Retina (tissue), 1 donor: ENCODE data around the gene STAT5A.

Source experiments
- DNase-seq: peaks from one replicate; pipeline ENCODE4 v3.0.0-alpha.2; 2016

Gene STAT5A

DNA sequence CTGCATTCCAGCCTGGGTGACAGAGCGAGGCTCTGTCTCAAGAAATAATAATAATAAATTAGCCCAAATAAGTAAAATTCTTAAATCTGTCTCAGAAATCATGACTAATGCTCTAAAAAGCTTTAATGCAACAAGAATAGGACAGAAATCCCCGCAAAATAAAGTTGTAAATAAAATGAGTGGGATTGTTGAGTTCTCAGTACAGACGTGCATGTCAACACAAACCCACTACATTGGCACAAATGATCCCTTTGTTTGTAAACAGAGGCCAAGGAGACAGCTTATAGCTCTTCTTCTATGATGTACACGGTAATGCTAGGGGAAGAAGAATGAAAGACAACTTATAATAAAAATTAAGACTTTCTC is 18.1 kb upstream of the STAT5A start:
- no peak for DNase-seq

DNA sequence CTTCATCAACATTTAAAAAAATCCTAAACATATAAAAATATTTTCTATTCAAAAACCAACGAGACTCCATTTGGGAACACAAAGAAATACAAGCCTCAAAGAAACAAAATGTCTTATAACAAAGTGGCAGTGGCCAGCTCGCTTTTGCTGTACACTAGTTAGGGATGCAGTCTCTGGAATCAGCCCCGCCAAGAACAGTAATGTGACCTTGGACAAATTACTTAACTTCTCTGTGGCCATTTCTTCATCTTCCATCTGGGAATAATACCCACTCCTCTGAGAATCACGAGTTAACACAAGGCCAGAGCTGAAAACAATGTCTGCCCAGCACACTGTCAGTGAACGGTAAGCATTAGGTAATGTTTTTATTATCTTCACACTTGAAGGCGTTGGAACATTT is 17.7 kb upstream of the STAT5A start:
- DNase-seq = no peak

- DNase-seq = no peak
Observed at GRCh38 chr17:42271006-42271778, 17.1 kb upstream of the STAT5A start.

GRCh38 chr17:42271779-42272035 is 16.6 kb upstream of the STAT5A start:
- DNase-seq = no peak

GRCh38 chr17:42272162-42272907 is 16.0 kb upstream of the STAT5A start:
- no peak for DNase-seq

- DNase-seq = no peak
Observed at GRCh38 chr17:42273474-42274252, 14.6 kb upstream of the STAT5A start.

GRCh38 chr17:42274253-42274542 is 14.1 kb upstream of the STAT5A start:
- no peak for DNase-seq

DNA sequence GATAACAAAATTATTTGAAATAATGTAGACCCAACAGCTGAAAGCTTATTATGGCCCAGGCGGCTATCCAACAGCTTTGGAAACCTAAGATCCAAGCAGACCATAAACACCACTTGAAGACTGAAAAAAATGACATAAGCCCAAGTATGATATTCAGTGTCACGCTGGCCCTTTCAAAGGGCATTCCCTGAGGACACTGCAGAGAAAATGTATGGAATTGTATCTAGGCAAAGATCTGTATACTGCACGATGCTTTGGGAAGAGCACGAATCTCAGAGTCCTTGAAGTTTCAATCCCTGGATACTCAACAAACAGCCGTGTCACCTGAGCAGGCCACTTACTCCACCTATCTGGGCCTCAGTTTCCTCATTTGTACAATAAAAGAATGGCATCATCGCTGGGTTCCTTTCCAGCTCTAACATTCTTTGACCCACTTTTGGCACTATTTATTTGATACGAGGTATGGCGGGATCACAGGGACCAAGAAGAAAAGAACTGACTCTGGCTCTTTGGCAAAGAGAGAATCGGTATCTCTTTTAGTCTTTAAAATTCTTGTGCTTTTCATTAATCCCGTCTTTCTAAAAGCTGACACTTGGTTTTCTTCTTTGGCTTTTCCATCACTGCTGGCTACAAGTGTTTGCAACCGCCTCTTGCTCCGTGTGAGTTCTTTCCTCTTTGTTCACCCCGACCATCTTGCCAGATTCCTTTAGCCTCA is 13.3 kb upstream of the STAT5A start:
- DNase-seq = no peak

- DNase-seq = peak; percentile 84
Observed at GRCh38 chr17:42275527-42276358, 12.6 kb upstream of the STAT5A start.

DNA sequence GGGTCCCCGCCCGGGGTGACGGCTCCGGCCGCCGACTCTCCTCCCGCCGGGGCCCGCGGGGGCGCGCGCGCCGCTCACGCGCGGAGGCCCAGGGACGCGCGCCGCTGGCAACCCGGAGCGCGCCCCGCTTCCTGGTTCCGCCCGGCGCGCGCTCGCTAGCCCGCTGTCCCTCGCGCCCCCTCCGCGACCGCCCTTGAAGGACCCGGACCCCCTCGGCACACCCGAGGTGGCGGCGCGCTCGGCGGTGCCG is 12.0 kb upstream of the STAT5A start, which contains the start of gene STAT5B:
STAT5B (minus strand) TSS at position 33 of the 250 bp plus-strand sequence. CDS start 44,264 bp downstream, outside the sequence.
- no peak for DNase-seq

DNA sequence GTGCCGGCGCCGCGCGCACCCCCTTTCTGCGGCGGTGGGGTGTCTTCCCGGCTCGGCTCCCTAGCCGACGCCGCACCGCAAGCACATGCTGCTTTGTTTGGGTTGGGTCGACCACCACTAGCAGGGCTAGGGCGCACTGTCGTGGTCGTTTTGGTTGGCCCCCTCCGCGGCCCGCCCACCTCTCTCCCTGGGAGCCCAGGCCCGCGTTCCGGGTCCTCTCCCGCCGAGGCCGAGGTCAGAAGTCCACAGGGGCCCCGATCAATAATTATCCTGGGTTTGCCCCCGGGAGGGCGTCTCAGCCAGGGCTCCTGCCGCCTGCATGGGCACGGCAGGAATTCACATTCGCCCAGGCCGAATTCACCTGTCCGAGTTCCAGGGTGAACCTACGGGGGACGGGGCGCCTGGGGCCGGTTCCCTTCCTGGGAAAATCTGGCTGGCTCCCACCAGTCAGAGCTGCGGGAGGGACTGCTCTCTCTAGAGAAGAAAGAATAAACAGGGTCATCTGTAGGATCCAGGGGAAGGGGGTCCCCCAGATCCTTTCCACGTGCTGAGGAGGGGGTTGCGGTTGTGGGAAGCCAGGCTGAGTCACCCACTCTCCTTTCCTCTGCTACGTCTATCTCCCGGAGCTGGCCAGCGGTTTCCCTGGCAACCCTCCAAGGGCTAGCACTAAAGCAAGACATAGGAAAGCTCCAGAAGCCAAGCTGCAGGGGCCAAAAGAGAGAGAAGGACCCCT is 11.5 kb upstream of the STAT5A start:
- peak; percentile 86 for DNase-seq

- no peak for DNase-seq
Observed at GRCh38 chr17:42277342-42277712, 11.0 kb upstream of the STAT5A start.

GRCh38 chr17:42279776-42280630 is 8.3 kb upstream of the STAT5A start:
- no peak for DNase-seq

DNA sequence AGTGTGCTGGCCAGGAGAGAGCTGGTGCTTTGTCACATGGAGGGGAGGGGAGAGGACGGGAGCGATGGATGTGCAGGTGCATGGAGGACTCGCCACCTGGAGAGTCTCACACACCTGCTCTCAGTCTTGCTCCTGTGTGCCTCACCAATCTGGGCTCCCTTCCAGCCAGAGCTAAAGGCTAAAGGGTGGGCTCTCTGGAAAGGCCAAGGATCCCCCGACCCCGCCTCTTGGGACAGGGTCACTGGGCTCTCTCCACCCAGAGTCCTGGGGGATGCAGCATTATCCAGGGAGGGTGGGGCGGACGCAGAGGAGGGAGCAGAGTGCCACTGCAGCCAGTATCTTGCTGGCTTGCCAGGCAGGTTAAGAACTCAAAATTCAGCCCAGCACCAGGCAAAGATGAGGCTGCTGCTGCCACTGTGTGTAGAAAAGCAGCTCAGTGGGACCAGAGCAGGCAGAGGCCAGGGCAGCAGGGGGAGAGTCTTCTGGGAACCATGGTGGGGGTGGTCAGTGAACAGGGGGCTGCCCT is 6.7 kb upstream of the STAT5A start:
- DNase-seq = no peak

DNA sequence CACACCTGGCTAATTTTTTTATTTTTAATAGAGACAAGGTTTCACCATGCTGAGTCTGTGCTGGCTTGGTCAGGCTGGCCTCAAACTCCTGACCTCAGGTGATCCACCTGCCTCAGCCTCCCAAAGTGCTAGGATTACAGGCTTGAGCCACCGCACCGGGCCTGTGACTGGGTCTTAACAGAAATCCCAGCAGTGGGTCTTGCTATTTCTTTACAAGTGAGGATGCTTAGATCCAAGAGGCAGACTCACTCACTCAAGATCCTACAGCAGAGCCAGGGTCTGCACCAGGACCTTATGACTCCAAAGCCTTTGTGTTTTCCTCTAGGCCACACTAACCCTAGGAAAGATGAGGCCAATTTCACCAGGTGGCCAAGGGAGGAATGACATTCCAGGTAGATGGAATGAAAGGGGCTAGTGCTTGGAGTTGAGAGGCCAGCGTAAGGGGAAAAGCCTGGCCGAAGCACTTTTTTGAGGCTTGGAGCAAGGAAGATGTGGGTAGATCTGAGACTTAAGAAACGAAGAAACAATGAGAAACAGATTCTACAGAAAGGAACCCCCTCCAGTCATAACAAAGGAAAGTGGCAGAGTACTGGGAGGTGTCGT is 5.7 kb upstream of the STAT5A start:
- no peak for DNase-seq

GRCh38 chr17:42283241-42284023 is 4.9 kb upstream of the STAT5A start:
- no peak for DNase-seq

- no peak for DNase-seq
Observed at GRCh38 chr17:42284024-42284369, 4.3 kb upstream of the STAT5A start.

DNA sequence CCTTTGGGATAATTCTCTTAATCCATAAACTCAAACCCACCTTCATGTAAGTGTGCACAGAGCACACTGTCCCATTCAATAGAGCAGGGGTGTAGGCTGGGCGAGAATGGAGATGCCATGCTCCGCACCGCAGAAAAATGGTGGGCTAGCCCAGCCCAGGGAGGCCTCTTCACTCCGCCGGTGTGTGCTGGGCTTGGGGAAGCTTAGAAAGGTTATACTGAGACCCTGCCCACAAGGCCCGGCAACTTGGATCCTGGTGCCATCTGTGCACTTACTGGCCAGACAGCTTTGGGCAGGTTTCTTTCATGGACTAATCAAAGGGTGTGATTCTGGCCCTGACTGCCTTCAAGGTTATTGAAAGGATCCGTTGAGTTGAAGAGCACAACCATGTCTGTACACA is 3.7 kb upstream of the STAT5A start:
- DNase-seq = no peak

- DNase-seq = no peak
Observed at GRCh38 chr17:42285346-42286050, 2.8 kb upstream of the STAT5A start.
